Fibroblast of gingiva (primary cell): Measurements from ENCODE around the gene PCP4L1.
"Not testable (repeated sequence)": the region's sequence is repeated elsewhere in the genome, so short reads cannot be mapped to it uniquely, and the experiment has no call there.

ENCODE experiments used
- DNase-seq: peaks from one replicate; pipeline ENCODE4 v3.0.0-alpha.2; 2011; ENCODE audit warnings: low read depth

Gene PCP4L1

GRCh38 chr1:161258439-161259344 is at the start of gene PCP4L1:
Gene PCP4L1 (plus strand): TSS chr1:161258745. CDS start chr1:161258975, 230 bp downstream.
- DNase-seq: peak; percentile 32

GRCh38 chr1:161209790-161210409 is 48.6 kb upstream of the PCP4L1 start:
- DNase-seq: peak; percentile 55

- DNase-seq: no peak
These were observed 44.2 kb upstream of the PCP4L1 start for GRCh38 chr1:161214369-161214768.

GRCh38 chr1:161215076-161215475 is 43.5 kb upstream of the PCP4L1 start, which contains the start of gene FCER1G:
Gene FCER1G (plus strand): TSS chr1:161215295. CDS start chr1:161215322, 27 bp downstream.
- no peak for DNase-seq

GRCh38 chr1:161216945-161217712 is 41.4 kb upstream of the PCP4L1 start:
- peak; percentile 86 for DNase-seq

- no peak for DNase-seq
These were observed 40.7 kb upstream of the PCP4L1 start for GRCh38 chr1:161217831-161218230.

GRCh38 chr1:161218301-161219077 is 40.1 kb upstream of the PCP4L1 start:
- no peak for DNase-seq

GRCh38 chr1:161219078-161219892 is 39.3 kb upstream of the PCP4L1 start:
- no peak for DNase-seq

GRCh38 chr1:161220002-161220401 is 38.5 kb upstream of the PCP4L1 start:
- DNase-seq: no peak

GRCh38 chr1:161222175-161223019 is 36.1 kb upstream of the PCP4L1 start:
- DNase-seq: no peak

- no peak for DNase-seq
These were observed 34.5 kb upstream of the PCP4L1 start for GRCh38 chr1:161223805-161224694.

- not testable (repeated sequence) for DNase-seq
These were observed 33.9 kb upstream of the PCP4L1 start for GRCh38 chr1:161224695-161225087.

GRCh38 chr1:161225178-161225533 is 33.4 kb upstream of the PCP4L1 start:
- DNase-seq: no peak

GRCh38 chr1:161225534-161226319 is 32.8 kb upstream of the PCP4L1 start, which contains the start of gene TOMM40L:
Gene TOMM40L (plus strand): TSS chr1:161226060. CDS start chr1:161226490, 430 bp downstream.
- DNase-seq: peak; percentile 100

GRCh38 chr1:161226320-161226711 is 32.2 kb upstream of the PCP4L1 start:
- no peak for DNase-seq

GRCh38 chr1:161226759-161227158 is 31.8 kb upstream of the PCP4L1 start:
- no peak for DNase-seq

- DNase-seq: peak; percentile 60
These were observed 31.2 kb upstream of the PCP4L1 start for GRCh38 chr1:161227196-161227871.
